DMS 273 treated with DMSO at 0.1 percent for 48 hours (cell line): ENCODE data around the gene MYH9.
"Not testable (repeated sequence)": the region's sequence is repeated elsewhere in the genome, so short reads cannot be mapped to it uniquely, and the experiment has no call there.

Source experiments
- DNase-seq: peaks from one replicate; lab custom pipeline; 2025; lab: John Stamatoyannopoulos, UW

The MYH9 gene

GRCh38 chr22:36387959-36388726 is at the start of gene MYH9:
MYH9 (minus strand) TSS chr22:36387967; CDS start chr22:36349236, 38,731 bp downstream.
- DNase-seq: peak; percentile 93

GRCh38 chr22:36435516-36436415 is 48.0 kb upstream of the MYH9 start:
- DNase-seq: no peak

- peak; percentile 9 for DNase-seq
Measured at GRCh38 chr22:36433318-36434231, 45.8 kb upstream of the MYH9 start.

- no peak for DNase-seq
Measured at GRCh38 chr22:36432592-36433317, 45.0 kb upstream of the MYH9 start.

GRCh38 chr22:36431977-36432376 is 44.2 kb upstream of the MYH9 start:
- no peak for DNase-seq

GRCh38 chr22:36430863-36431262 is 43.1 kb upstream of the MYH9 start:
- no peak for DNase-seq

- not testable (repeated sequence) for DNase-seq
Measured at GRCh38 chr22:36427952-36428351, 40.2 kb upstream of the MYH9 start.

GRCh38 chr22:36425977-36426523 is 38.3 kb upstream of the MYH9 start:
- no peak for DNase-seq

GRCh38 chr22:36424901-36425579 is 37.3 kb upstream of the MYH9 start:
- DNase-seq: no peak

- not testable (repeated sequence) for DNase-seq
Measured at GRCh38 chr22:36424466-36424865, 36.7 kb upstream of the MYH9 start.

GRCh38 chr22:36423461-36424404 is 36.0 kb upstream of the MYH9 start:
- no peak for DNase-seq

GRCh38 chr22:36422287-36423014 is 34.7 kb upstream of the MYH9 start:
- DNase-seq: no peak

GRCh38 chr22:36419912-36420882 is 32.4 kb upstream of the MYH9 start:
- no peak for DNase-seq

- no peak for DNase-seq
Measured at GRCh38 chr22:36419177-36419911, 31.6 kb upstream of the MYH9 start.

- no peak for DNase-seq
Measured at GRCh38 chr22:36417281-36417686, 29.5 kb upstream of the MYH9 start.

GRCh38 chr22:36415415-36416168 is 27.8 kb upstream of the MYH9 start:
- DNase-seq: no peak
